ENCODE measurements around the gene ZFYVE28. TPM values are rescaled to one million over a fixed set of nuclear protein-coding genes. Genes with fewer than 3 reads are reported as not detected.
A peak's percentile ranks its signal among the peaks of the same experiment; 100 is the strongest.

Gene ZFYVE28
- total RNA-seq, 1 experiment from 2014 or later = 0.82 TPM

DNA sequence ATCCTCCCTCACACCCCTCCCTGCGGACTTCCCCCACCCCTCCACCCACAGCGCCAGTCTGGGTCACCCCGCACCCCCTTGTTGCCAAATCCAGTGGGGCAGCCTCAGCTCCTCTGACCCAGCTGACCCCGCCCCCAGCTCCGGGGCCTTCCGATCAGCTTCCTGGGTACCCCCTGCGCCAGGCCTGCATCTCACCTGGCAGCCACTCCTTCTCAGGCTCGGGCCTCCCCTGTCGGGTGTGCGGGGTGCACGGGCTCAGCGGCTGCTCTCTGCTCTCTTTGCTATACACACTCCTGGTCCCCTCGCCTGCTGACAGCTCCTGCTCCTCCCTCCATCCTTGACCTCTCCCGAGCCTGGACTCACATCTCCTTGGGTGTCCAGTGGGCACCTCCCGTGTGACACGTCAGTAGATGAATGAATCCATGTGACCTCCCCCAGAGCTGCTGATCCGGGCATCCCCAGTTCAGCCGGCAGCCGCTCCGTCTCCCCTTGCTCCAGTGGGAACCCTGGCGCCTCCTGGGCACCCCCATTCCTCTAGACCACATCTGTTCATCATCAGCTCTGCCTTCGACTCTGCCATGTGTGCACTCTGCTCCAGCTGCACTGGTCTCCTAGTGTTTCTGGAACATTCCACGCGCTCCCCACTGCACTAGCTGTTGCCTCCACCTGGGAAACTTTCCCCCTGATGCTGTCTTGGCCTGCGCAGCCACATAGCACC lies 10.2 kb upstream of the ZFYVE28 start:
- intact Hi-C loops (cut with micrococcal nuclease; ENCODE audit: unreplicated experiment) = no loop called here
- H3K36me3 Mint-ChIP-seq (ENCODE audit: insufficient read depth, unreplicated experiment) = no peaks in the 10 kb centered on the region
- Histone ChIP-seq H3K4me1 (no peaks in the 10 kb centered on the region), H3K27me3 (replicated peaks; ENCODE audit: control insufficient read depth, insufficient read depth, low read length) (no peaks in the 10 kb centered on the region), H3K4me3 (ENCODE audit: low read depth, low read length) (no peak overlapping the region), H3K9me3 (no peaks in the 10 kb centered on the region), H3K36me3 (ENCODE audit: control insufficient read depth, insufficient read depth, low read length) (no peaks in the 10 kb centered on the region)
- CTCF ChIA-PET = no interaction called here
- no peaks in the 10 kb centered on the region for H3K27me3 Mint-ChIP-seq (ENCODE audit: insufficient read depth, unreplicated experiment)
- H3K4me3 Mint-ChIP-seq (ENCODE audit: unreplicated experiment) = no peak overlapping the region
- DNase-seq = peak in 1 of 2 experiments; percentile 26
- H3K4me1 Mint-ChIP-seq (ENCODE audit: low read depth, unreplicated experiment) = no peaks in the 10 kb centered on the region
- BruUV-seq (replicated peaks) = no TSS peak
- POLR2A ChIA-PET = no interaction called here
- H3K27ac Mint-ChIP-seq (ENCODE audit: unreplicated experiment) = peak overlapping the region; percentile 41
- TF ChIP-seq CTCF (IDR thresholded peaks at IDR 0.05; ENCODE audit: insufficient read depth in 1 of 2, low read depth in 1 of 2, low read length in 1 of 2, severe bottlenecking in 1 of 2, unreplicated experiment in 1 of 2) = no peak
- H3K9me3 Mint-ChIP-seq (ENCODE audit: unreplicated experiment) = no peaks in the 10 kb centered on the region

DNA sequence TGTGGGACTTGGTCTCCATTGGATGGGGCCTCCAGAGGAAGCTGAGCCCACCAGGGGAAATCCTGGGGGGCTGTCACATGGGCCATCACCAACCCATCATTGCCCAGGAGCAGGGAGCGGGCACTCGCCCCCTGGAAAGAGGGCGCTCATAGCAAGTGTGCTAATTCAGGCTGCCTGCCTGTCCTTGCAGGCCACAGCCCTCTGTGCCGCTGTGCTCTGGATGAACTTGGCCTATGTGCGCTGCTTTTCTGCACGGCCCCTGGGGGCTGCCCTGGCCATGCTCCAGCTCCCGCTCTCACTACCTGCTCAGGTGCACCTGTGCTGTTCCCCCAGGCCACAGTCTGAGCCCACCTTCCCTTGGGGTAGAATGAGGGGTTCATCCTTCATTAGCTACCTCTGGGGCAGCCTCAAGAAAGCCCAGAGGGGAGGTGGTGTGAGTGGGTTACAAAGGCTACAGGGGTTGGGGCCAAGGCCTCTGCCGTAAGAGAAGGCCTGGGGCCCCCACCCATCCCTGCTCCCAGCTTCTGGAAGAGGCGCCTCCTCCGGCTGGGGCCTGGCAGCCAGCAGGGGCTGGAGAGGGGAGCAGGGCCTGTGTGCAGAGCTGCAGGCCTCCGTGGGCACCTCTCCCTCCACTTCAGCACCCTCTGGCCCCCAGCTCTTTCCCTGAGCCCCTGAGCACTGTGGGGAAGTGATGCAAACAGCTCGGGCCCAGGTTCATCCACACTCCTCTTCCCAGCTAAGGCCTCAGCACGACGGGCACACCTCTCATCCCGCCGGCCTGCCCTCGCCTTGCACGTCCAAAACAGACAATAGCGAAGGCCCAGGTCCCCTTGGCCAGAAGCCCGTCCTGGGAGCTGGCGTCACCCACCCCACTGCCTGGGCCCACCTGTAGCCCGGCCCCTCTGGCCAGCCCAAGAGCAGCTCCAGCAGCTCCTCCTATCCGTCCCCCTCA lies 9.2 kb upstream of the ZFYVE28 start:
- Histone ChIP-seq H3K4me1 (no peaks in the 10 kb centered on the region), H3K36me3 (ENCODE audit: control insufficient read depth, insufficient read depth, low read length) (no peaks in the 10 kb centered on the region), H3K27me3 (replicated peaks; ENCODE audit: control insufficient read depth, insufficient read depth, low read length) (no peaks in the 10 kb centered on the region; the same call in 1 of the 2 replicates), H3K4me3 (ENCODE audit: low read depth, low read length) (no peak overlapping the region), H3K9me3 (no peaks in the 10 kb centered on the region)
- Mint-ChIP-seq H3K27ac (ENCODE audit: unreplicated experiment) (no peak overlapping the region), H3K4me3 (ENCODE audit: unreplicated experiment) (no peak overlapping the region), H3K4me1 (ENCODE audit: low read depth, unreplicated experiment) (no peaks in the 10 kb centered on the region), H3K9me3 (ENCODE audit: unreplicated experiment) (no peaks in the 10 kb centered on the region), H3K36me3 (ENCODE audit: insufficient read depth, unreplicated experiment) (no peaks in the 10 kb centered on the region), H3K27me3 (ENCODE audit: insufficient read depth, unreplicated experiment) (no peaks in the 10 kb centered on the region)
- BruUV-seq (replicated peaks) = no TSS peak
- ChIA-PET POLR2A (no interaction called here), CTCF (no interaction called here)
- DNase-seq = peak in 1 of 2 experiments; percentile 29
- no peak for TF ChIP-seq CTCF (IDR thresholded peaks at IDR 0.05; ENCODE audit: insufficient read depth in 1 of 2, low read depth in 1 of 2, low read length in 1 of 2, severe bottlenecking in 1 of 2, unreplicated experiment in 1 of 2)
- intact Hi-C loops (cut with micrococcal nuclease; ENCODE audit: unreplicated experiment) = no loop called here

- no TSS peak for BruUV-seq (replicated peaks)
- no peaks in the 10 kb centered on the region for H3K9me3 ChIP-seq
- POLR2A ChIA-PET = no interaction called here
- no peaks in the 10 kb centered on the region for H3K9me3 Mint-ChIP-seq (ENCODE audit: unreplicated experiment)
- H3K4me1 ChIP-seq = no peaks in the 10 kb centered on the region
- no peak overlapping the region for H3K4me3 Mint-ChIP-seq (ENCODE audit: unreplicated experiment)
- no peaks in the 10 kb centered on the region for H3K36me3 Mint-ChIP-seq (ENCODE audit: insufficient read depth, unreplicated experiment)
- H3K4me1 Mint-ChIP-seq (ENCODE audit: low read depth, unreplicated experiment) = no peaks in the 10 kb centered on the region
- no peak overlapping the region for H3K4me3 ChIP-seq (ENCODE audit: low read depth, low read length)
- CTCF ChIA-PET = no interaction called here
- TF ChIP-seq CTCF (IDR thresholded peaks at IDR 0.05; ENCODE audit: insufficient read depth in 1 of 2, low read depth in 1 of 2, low read length in 1 of 2, severe bottlenecking in 1 of 2, unreplicated experiment in 1 of 2) = no peak
- H3K27me3 ChIP-seq (replicated peaks; ENCODE audit: control insufficient read depth, insufficient read depth, low read length) = no peaks in the 10 kb centered on the region; the same call in 1 of the 2 replicates
- no peaks in the 10 kb centered on the region for H3K27me3 Mint-ChIP-seq (ENCODE audit: insufficient read depth, unreplicated experiment)
- no peaks in the 10 kb centered on the region for H3K36me3 ChIP-seq (ENCODE audit: control insufficient read depth, insufficient read depth, low read length)
- H3K27ac Mint-ChIP-seq (ENCODE audit: unreplicated experiment) = no peak overlapping the region
- intact Hi-C loops (cut with micrococcal nuclease; ENCODE audit: unreplicated experiment) = no loop called here
- DNase-seq = no peak
Measured at GRCh38 chr4:2426711-2427275, 8.3 kb upstream of the ZFYVE28 start.

Data from Caco-2 (cell line).